OCI-LY1 (cell line): ENCODE data around the gene SPRR2E.
"Not testable (repeated sequence)": the region's sequence is repeated elsewhere in the genome, so short reads cannot be mapped to it uniquely, and the experiment has no call there.

Source experiments
- H2AFZ ChIP-seq: fragments of 200-600 bp; sonication (generic), shearing (Covaris generic); 2 replicates; pipeline ENCODE4 v1.6.0; 2014; ENCODE audit warnings: antibody characterized with exemption, mild to moderate bottlenecking, low read length
- H3F3A ChIP-seq: fragments of 200-600 bp; sonication (generic), shearing (Covaris generic); 2 replicates; pipeline ENCODE4 v1.6.0; 2014; ENCODE audit warnings: mild to moderate bottlenecking, antibody characterized with exemption, low read length, moderate library complexity; ENCODE audit not compliant: insufficient read depth
- H3K27ac ChIP-seq: fragments of 200-600 bp; sonication (generic); 2 replicates; pipeline ENCODE4 v1.5.1; 2014; ENCODE audit warnings: low read length, mixed run types, mild to moderate bottlenecking, low read depth; ENCODE audit not compliant: poor library complexity, severe bottlenecking
- H3K27me3 ChIP-seq: fragments of 200-600 bp; sonication (generic); 2 replicates; pipeline ENCODE4 v1.6.0; 2014; ENCODE audit warnings: antibody characterized with exemption, mild to moderate bottlenecking, low read length, moderate library complexity; ENCODE audit not compliant: insufficient read depth
- H3K36me3 ChIP-seq: fragments of 200-600 bp; sonication (generic); 2 replicates; pipeline ENCODE4 v1.6.1; 2014; ENCODE audit warnings: mild to moderate bottlenecking, antibody characterized with exemption, low read length, moderate library complexity, mixed read lengths; ENCODE audit not compliant: insufficient read depth
- H3K4me1 ChIP-seq: fragments of 200-600 bp; sonication (generic); 2 replicates; pipeline ENCODE4 v1.5.1; 2014; ENCODE audit warnings: mild to moderate bottlenecking, low read length, moderate library complexity; ENCODE audit not compliant: insufficient read depth, severe bottlenecking
- H3K4me2 ChIP-seq: fragments of 200-600 bp; sonication (generic), shearing (Covaris generic); 2 replicates; pipeline ENCODE4 v1.6.1; 2014; ENCODE audit warnings: low read length
- H3K4me3 ChIP-seq: fragments of 200-600 bp; sonication (generic); 2 replicates; pipeline ENCODE4 v1.5.1; 2014; ENCODE audit warnings: low read length, low read depth, mild to moderate bottlenecking, mixed read lengths; ENCODE audit not compliant: poor library complexity, severe bottlenecking
- H3K79me2 ChIP-seq: fragments of 200-600 bp; shearing (Covaris generic); 2 replicates; pipeline ENCODE4 v1.6.1; 2016; ENCODE audit warnings: mixed run types, low read length, mixed read lengths; ENCODE audit not compliant: insufficient read depth
- H3K9ac ChIP-seq: fragments of 200-600 bp; sonication (generic), shearing (Covaris generic); 2 replicates; pipeline ENCODE4 v1.6.1; 2014; ENCODE audit warnings: mild to moderate bottlenecking, low read length, mixed read lengths
- H3K9me2 ChIP-seq: fragments of 200-600 bp; sonication (generic), shearing (Covaris generic); 2 replicates; pipeline ENCODE4 v1.6.1; 2014; ENCODE audit warnings: low read depth, mild to moderate bottlenecking, low read length, mixed read lengths
- H3K9me3 ChIP-seq: fragments of 200-600 bp; shearing (Covaris generic); 2 replicates; pipeline ENCODE4 v1.6.1; 2014; ENCODE audit warnings: low read length, mixed read lengths
- H4K20me1 ChIP-seq: fragments of 200-600 bp; sonication (generic), shearing (Covaris generic); 2 replicates; pipeline ENCODE4 v1.6.0; 2016; ENCODE audit warnings: mild to moderate bottlenecking, low read length; ENCODE audit not compliant: insufficient read depth
- EZH2 ChIP-seq: fragments of 200-600 bp; sonication (generic), shearing (Covaris generic); IDR thresholded peaks from 2 replicates; pipeline ENCODE4 v1.8.0; 2017; ENCODE audit warnings: borderline replicate concordance, mixed run types, mild to moderate bottlenecking, antibody characterized with exemption, low read length, moderate library complexity, mixed read lengths
- TF ChIP-seq, protein P1 (sequence below): fragments of 200-600 bp; sonication (generic), shearing (Covaris generic); IDR thresholded peaks from 2 replicates; pipeline ENCODE4 v1.5.1; 2017; ENCODE audit warnings: mild to moderate bottlenecking, antibody characterized with exemption, low read length, moderate library complexity, mixed read lengths

The SPRR2E gene

DNA sequence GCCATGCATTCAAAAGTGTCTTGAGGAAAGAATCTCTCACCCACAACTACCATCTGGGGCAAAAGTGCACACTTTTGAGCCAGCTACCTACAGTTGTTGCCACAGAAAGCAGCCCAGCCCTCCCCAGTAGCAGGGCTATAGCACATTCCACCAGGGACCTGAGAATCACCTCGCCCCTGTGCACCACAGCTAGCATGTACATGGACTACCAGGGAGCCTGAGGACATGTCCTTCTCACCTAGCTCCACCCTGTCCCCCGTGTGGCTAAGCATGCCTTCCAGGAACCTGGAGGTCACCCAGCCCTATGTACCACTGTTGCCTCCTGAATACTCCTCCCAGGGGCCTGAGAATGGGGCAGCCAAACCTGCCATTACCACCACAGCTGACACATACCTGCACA lies 39.4 kb upstream of the SPRR2E start:
- Histone ChIP-seq H2AFZ (no peak overlapping the region), H3K4me3 (no peak overlapping the region), H3K9ac (no peak overlapping the region), H3K79me2 (no peaks in the 10 kb centered on the region), H3K27ac (no peak overlapping the region), H4K20me1 (no peaks in the 10 kb centered on the region), H3K36me3 (no peaks in the 10 kb centered on the region), H3K9me3 (no peaks in the 10 kb centered on the region), H3K9me2 (no peaks in the 10 kb centered on the region), H3K4me1 (no peaks in the 10 kb centered on the region), H3K27me3 (no peaks in the 10 kb centered on the region), H3F3A (no peaks in the 10 kb centered on the region), H3K4me2 (no peak overlapping the region)
- TF ChIP-seq EZH2 = no peak
- TF ChIP-seq, protein P1, sequence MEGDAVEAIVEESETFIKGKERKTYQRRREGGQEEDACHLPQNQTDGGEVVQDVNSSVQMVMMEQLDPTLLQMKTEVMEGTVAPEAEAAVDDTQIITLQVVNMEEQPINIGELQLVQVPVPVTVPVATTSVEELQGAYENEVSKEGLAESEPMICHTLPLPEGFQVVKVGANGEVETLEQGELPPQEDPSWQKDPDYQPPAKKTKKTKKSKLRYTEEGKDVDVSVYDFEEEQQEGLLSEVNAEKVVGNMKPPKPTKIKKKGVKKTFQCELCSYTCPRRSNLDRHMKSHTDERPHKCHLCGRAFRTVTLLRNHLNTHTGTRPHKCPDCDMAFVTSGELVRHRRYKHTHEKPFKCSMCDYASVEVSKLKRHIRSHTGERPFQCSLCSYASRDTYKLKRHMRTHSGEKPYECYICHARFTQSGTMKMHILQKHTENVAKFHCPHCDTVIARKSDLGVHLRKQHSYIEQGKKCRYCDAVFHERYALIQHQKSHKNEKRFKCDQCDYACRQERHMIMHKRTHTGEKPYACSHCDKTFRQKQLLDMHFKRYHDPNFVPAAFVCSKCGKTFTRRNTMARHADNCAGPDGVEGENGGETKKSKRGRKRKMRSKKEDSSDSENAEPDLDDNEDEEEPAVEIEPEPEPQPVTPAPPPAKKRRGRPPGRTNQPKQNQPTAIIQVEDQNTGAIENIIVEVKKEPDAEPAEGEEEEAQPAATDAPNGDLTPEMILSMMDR = no peak

DNA sequence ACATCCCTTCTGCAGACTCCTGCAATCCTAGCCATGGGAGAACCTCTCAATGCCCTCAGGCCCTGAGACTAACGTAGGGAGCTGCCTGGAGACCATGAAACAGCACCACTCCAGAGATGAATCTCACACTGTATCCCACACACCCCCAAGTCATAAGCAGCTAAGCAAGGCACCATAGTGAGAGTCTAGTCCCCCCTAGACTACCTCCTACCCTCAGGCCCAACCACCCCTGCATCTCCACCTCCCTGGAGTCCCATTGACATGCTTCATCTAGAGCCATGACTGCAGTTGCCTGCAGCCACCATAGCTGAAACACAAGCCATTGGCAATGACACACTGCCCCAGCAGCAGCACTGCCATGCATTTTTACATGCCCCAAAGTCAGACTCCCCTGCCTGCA lies 38.9 kb upstream of the SPRR2E start:
- H3K4me3 ChIP-seq = no peak overlapping the region
- no peaks in the 10 kb centered on the region for H3K36me3 ChIP-seq
- no peak overlapping the region for H3K4me2 ChIP-seq
- TF ChIP-seq EZH2 = no peak
- TF ChIP-seq, protein P1 = no peak
- H2AFZ ChIP-seq = no peak overlapping the region
- no peaks in the 10 kb centered on the region for H3K27me3 ChIP-seq
- H3K9me3 ChIP-seq = no peaks in the 10 kb centered on the region
- no peaks in the 10 kb centered on the region for H4K20me1 ChIP-seq
- H3K27ac ChIP-seq = no peak overlapping the region
- no peaks in the 10 kb centered on the region for H3F3A ChIP-seq
- no peaks in the 10 kb centered on the region for H3K4me1 ChIP-seq
- H3K79me2 ChIP-seq = no peaks in the 10 kb centered on the region
- H3K9me2 ChIP-seq = no peaks in the 10 kb centered on the region
- H3K9ac ChIP-seq = no peak overlapping the region

DNA sequence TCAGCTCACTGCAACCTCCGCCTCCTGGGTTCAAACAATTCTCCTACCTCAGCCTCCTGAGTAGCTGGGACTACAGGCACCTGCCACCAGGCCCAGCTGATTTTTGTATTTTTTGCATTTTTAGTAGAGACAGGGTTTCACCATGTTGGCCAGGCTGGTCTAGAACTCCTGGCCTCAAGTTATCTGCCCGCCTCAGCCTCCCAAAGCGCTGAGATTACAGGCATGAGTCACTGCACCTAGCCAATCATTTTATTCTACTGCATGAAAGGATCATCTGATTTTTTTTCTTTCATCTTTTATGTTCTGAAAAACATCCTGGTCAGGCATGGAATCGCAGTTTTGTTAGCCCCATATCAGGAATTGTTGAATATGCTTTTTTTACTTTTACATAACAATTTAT lies 34.4 kb upstream of the SPRR2E start:
- not testable (repeated sequence) for H3K9me2 ChIP-seq, H3K36me3 ChIP-seq, H3K4me1 ChIP-seq, H3K4me3 ChIP-seq, H2AFZ ChIP-seq, H3K27ac ChIP-seq, H3K4me2 ChIP-seq, H4K20me1 ChIP-seq, H3F3A ChIP-seq, H3K79me2 ChIP-seq, H3K9ac ChIP-seq, H3K9me3 ChIP-seq, H3K27me3 ChIP-seq

DNA sequence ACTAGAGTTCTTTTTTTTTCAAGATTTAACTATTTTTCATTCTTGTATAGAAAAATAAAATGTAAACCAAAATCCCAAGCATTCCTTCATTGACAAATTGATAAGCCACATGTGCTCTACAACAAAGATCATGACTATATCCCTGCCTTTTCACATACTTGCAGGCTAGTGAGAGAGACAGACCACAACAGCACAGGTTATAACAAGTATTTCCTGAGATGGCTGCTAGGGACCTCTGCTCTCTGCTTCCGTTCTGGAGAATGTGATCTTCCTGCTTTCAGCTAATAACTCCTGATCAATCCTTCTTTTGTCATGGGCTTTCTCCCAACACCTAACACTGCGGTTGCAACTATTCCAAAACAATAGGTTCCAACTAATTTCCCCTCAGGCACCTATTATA lies 33.0 kb upstream of the SPRR2E start:
- no peaks in the 10 kb centered on the region for H3K4me1 ChIP-seq
- H3K9me3 ChIP-seq = no peaks in the 10 kb centered on the region
- no peaks in the 10 kb centered on the region for H3K79me2 ChIP-seq
- no peak overlapping the region for H3K27ac ChIP-seq
- no peaks in the 10 kb centered on the region for H3K9me2 ChIP-seq
- H3K9ac ChIP-seq = no peak overlapping the region
- no peak overlapping the region for H3K4me2 ChIP-seq
- TF ChIP-seq EZH2 = no peak
- TF ChIP-seq, protein P1 = no peak
- no peaks in the 10 kb centered on the region for H3K27me3 ChIP-seq
- H3K36me3 ChIP-seq = no peaks in the 10 kb centered on the region
- H3F3A ChIP-seq = no peaks in the 10 kb centered on the region
- no peaks in the 10 kb centered on the region for H4K20me1 ChIP-seq
- H3K4me3 ChIP-seq = no peak overlapping the region
- H2AFZ ChIP-seq = no peak overlapping the region
